HepG2 (cell line): Measurements from ENCODE around the gene FBXL13. TPM values are rescaled to one million over a fixed set of nuclear protein-coding genes. Genes with fewer than 3 reads are reported as not detected.

ENCODE experiments used
- E2F2 ChIP-seq: sonication (generic); formaldehyde crosslinking; IDR thresholded peaks from 2 replicates; pipeline ENCODE4 v1.4.0; 2020; ENCODE audit warnings: missing genetic modification reagents, borderline replicate concordance
- HINFP ChIP-seq: sonication (generic); formaldehyde crosslinking; IDR thresholded peaks from 2 replicates; pipeline ENCODE4 v1.4.0; 2020; ENCODE audit warnings: low read depth, mild to moderate bottlenecking, missing genetic modification reagents
- HOXA3 ChIP-seq: sonication (generic); formaldehyde crosslinking; IDR thresholded peaks from 2 replicates; pipeline ENCODE4 v1.5.0; 2020; ENCODE audit warnings: missing genetic modification reagents
- KDM6A ChIP-seq: IDR thresholded peaks from 2 replicates; pipeline ENCODE4 v1.6.1; 2016; ENCODE audit warnings: low read depth
- MLX ChIP-seq: IDR thresholded peaks from 2 replicates; pipeline ENCODE4 v1.6.1; 2016
- NFIB ChIP-seq: sonication (generic); formaldehyde crosslinking; IDR thresholded peaks from 2 replicates; pipeline ENCODE4 v1.9.0; 2021; ENCODE audit warnings: missing genetic modification reagents, mild to moderate bottlenecking, borderline replicate concordance
- NPAS2 ChIP-seq: sonication (generic); formaldehyde crosslinking; IDR thresholded peaks from 2 replicates; pipeline ENCODE4 v1.8.0; 2022; ENCODE audit warnings: mild to moderate bottlenecking, missing genetic modification reagents, borderline replicate concordance
- PTBP1 ChIP-seq: fragments of 200-400 bp; formaldehyde crosslinking; IDR thresholded peaks from 2 replicates; pipeline ENCODE4 v1.6.1; 2018; ENCODE audit warnings: low read length, low read depth; ENCODE audit not compliant: poor library complexity, severe bottlenecking
- STAG1 ChIP-seq: sonication (generic); formaldehyde crosslinking; IDR thresholded peaks from 2 replicates; pipeline ENCODE4 v1.4.0; 2020; ENCODE audit warnings: missing genetic modification reagents
- TRIM24 ChIP-seq: sonication (generic); formaldehyde crosslinking; IDR thresholded peaks from 2 replicates; pipeline ENCODE4 v1.8.0; 2022; ENCODE audit warnings: mild to moderate bottlenecking, missing genetic modification reagents
- XRCC5 ChIP-seq: fragments of 200-400 bp; formaldehyde crosslinking; optimal IDR thresholded peaks from 2 replicates; pipeline ENCODE3; 2017; ENCODE audit warnings: mild to moderate bottlenecking, low read length
- ZBTB10 ChIP-seq: sonication (generic); formaldehyde crosslinking; IDR thresholded peaks from 2 replicates; pipeline ENCODE4 v1.4.0; 2020; ENCODE audit warnings: missing genetic modification reagents, borderline replicate concordance
- ZNF124 ChIP-seq: sonication (generic); formaldehyde crosslinking; IDR thresholded peaks from 2 replicates; pipeline ENCODE4 v1.4.0; 2020; ENCODE audit warnings: missing genetic modification reagents
- ZNF205 ChIP-seq: IDR thresholded peaks from 2 replicates; pipeline ENCODE4 v1.6.1; 2018; ENCODE audit warnings: missing biosample characterization, missing genetic modification reagents
- ZNF207 ChIP-seq: fragments of 450-650 bp; IDR thresholded peaks from 2 replicates; pipeline ENCODE4 v1.6.1; 2016; ENCODE audit warnings: antibody characterized with exemption, borderline replicate concordance
- ZNF317 ChIP-seq: sonication (generic); formaldehyde crosslinking; IDR thresholded peaks from 2 replicates; pipeline ENCODE4 v1.5.0; 2020; ENCODE audit warnings: mild to moderate bottlenecking, missing genetic modification reagents
- ZNF777 ChIP-seq: sonication (generic); formaldehyde crosslinking; IDR thresholded peaks from 2 replicates; pipeline ENCODE4 v1.4.0; 2020; ENCODE audit warnings: missing genetic modification reagents
- ZNF850 ChIP-seq: sonication (generic); formaldehyde crosslinking; conservative IDR thresholded peaks from 2 replicates; pipeline ENCODE4 v1.9.0; 2021; ENCODE audit warnings: mild to moderate bottlenecking, missing genetic modification reagents
- ZSCAN5A ChIP-seq: sonication (generic); formaldehyde crosslinking; IDR thresholded peaks from 2 replicates; pipeline ENCODE4 v1.8.0; 2022; ENCODE audit warnings: mild to moderate bottlenecking, missing genetic modification reagents, borderline replicate concordance
- polyA plus RNA-seq, 8 experiments: library from polyadenylated mRNA; depleted of rRNA in 3 of 8; stranded (reverse) in 7 of 8; unstranded in 1 of 8; fragments of >200 nt; fragmentation: Illumina TruSeq in 4 of 8; extraction: Trizol in 4 of 8; gene quantifications; 2 replicates each; pipeline versions ENCODE4 v1.2.1 to v1.2.3, GENCODE V29; 2011 to 2016; ENCODE audit warnings: low read depth in 4 of 8, missing spikeins in 1 of 8, mixed read lengths in 1 of 8; ENCODE audit not compliant: insufficient read depth in 1 of 8
- total RNA-seq, 5 experiments: library from RNA; depleted of rRNA; stranded (reverse); fragments of >200 nt; fragmentation: Illumina TruSeq; extraction: Trizol; gene quantifications; 2 replicates each; pipeline ENCODE4 v1.2.3, GENCODE V29; 2016; ENCODE audit warnings: low read depth in 1 of 5

FBXL13 gene
- total and polyA plus RNA-seq, 2 of the 13 experiments (the other 11 are each of a cell fraction or from before 2014, with no cell fraction given): 0.24 to 0.77 TPM

- no peak for TF ChIP-seq ZNF205 (CRISPR knock-in tag)
- no peak for TF ChIP-seq MLX (CRISPR knock-in tag)
- no peak for TF ChIP-seq HOXA3 (CRISPR knock-in tag)
- no peak for TF ChIP-seq E2F2
- TF ChIP-seq ZNF124 (CRISPR knock-in tag): peak; percentile 2; the same call in 1 of the 2 replicates
- no peak for TF ChIP-seq STAG1 (CRISPR knock-in tag)
- TF ChIP-seq ZNF850 (CRISPR knock-in tag): no peak
- TF ChIP-seq ZNF317 (CRISPR knock-in tag): 0 out of 2 replicates have a peak, but pooled peaks have one; percentile 34
- TF ChIP-seq KDM6A (CRISPR knock-in tag): 0 out of 2 replicates have a peak, but pooled peaks have one; percentile 2
- TF ChIP-seq ZBTB10 (CRISPR knock-in tag): 0 out of 2 replicates have a peak, but pooled peaks have one; percentile 42
- no peak for TF ChIP-seq ZNF207
- no peak for TF ChIP-seq TRIM24 (CRISPR knock-in tag)
- no peak for TF ChIP-seq PTBP1
- TF ChIP-seq ZSCAN5A (CRISPR knock-in tag): no peak
- no peak for TF ChIP-seq NPAS2 (CRISPR knock-in tag)
- no peak for TF ChIP-seq HINFP (CRISPR knock-in tag)
- TF ChIP-seq ZNF777 (CRISPR knock-in tag): 0 out of 2 replicates have a peak, but pooled peaks have one; percentile 1
- TF ChIP-seq NFIB: no peak
- TF ChIP-seq XRCC5: no peak
Observed at GRCh38 chr7:103075337-103075918, 832 bp upstream of the FBXL13 start (continued).
